ENCODE data around the gene COQ9.

COQ9 gene

DNA sequence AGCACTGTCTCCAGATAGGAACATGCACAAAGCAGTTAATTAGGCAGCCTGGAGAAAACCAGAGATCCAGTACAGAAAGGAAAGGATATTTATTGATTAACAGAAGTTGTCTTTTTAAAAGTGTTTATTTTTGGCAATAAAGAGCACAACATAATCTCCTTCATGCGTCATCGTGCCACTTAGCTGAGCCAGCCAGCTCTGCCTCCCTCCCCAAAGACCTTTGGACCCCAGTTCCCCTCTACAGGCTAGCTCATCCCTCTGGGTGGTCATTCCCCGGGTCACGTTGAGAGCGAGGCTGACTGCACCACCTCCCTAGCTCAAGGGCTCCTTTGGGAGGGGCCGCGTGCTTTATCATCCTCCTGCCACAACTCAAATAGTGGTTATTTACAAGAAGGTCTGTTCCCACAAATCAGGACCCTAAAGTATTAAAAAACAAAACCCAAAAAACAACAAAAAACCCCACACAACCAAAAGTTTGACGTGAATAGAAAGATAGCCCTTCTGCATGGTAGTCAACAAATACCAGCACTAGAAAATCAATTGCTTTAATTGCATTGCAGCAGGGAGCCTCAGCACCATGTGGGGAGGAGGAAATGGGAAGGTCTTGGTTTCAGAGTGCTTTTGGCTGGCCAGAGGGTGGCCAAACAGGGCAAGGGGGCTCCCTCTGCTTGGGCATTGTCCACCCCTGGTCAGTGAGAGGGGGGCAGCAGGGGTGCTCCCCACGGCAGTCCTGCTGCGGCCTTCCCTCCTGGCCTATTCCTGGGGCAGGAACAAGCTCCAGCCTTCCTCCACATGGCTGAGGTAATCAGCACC, 24.8 kb downstream of the COQ9 start:
- DNase-seq (ENCODE audit: low read depth, low spot score): no peak

DNA sequence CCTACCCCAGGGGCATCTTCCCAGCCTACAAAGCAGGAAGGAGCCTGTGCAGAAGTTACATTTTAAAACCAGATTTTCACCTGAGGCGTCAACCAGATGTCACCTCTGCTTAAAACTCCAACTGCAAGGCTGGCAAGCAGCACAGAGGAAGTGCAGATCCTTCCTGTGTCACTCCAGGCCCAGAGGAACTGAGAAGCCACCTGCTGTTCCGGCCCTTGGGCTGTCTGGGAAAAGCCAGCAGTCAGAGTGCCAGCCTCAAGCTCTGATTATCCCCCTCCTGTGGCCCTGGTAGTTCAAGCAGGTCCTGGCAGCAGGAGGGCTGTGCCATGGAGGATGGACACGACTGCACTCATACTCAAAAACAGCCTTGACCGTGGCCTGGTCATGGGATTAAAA, 25.4 kb downstream of the COQ9 start:
- DNase-seq (ENCODE audit: low read depth, low spot score): no peak

DNA sequence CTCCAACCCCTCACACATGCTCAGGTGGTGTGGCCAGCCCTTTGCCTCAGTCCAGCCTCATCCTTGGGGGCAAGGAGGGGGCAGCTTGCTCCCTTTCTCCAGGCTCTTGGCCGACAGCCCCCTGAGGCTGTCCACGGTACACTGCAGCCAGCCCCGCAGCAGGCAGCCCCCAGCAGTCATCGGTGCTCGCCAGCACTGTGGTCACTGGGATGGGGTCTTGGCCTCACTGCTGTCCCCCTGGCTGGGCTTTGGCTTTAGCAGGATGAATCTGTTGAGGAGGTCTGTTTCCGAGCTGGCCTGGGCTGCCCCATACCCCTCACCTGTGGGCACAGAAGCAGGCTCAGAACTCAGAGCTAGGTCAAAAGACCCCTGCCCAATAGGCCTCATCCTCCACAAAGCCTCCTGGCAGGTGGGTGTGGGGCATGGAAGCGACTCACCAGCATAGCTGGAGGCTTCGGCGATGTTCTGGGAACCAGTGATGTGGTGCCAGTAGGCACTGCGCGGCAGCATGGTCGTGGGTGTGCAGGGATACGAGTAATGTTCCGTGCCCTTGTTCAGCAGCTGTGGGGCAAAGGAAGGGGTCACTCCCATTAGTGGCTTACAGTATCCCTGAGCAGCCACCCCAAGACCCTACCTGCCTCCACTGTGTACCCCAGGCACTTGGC, 26.0 kb downstream of the COQ9 start:
- DNase-seq (ENCODE audit: low read depth, low spot score): no peak

DNA sequence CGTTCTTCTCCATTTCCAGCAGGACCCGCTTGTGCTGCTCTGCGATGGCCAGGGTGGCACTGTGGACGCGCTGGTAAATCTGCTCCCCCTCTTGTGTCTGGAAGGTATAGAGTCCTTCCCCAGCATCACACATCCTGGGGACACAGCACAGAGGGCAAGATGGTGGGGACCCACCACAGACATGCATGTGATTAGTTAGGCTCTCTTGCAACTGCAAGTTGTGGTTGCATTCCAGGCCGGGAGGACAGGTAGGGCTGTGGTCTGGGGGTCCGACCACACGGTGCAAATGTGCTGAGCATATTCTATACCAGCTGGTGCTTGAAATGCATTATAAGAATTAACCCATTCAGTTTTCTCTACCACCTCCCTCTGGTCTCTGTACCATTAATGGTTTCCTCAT, 26.6 kb downstream of the COQ9 start:
- no peak for DNase-seq (ENCODE audit: low read depth, low spot score)

DNA sequence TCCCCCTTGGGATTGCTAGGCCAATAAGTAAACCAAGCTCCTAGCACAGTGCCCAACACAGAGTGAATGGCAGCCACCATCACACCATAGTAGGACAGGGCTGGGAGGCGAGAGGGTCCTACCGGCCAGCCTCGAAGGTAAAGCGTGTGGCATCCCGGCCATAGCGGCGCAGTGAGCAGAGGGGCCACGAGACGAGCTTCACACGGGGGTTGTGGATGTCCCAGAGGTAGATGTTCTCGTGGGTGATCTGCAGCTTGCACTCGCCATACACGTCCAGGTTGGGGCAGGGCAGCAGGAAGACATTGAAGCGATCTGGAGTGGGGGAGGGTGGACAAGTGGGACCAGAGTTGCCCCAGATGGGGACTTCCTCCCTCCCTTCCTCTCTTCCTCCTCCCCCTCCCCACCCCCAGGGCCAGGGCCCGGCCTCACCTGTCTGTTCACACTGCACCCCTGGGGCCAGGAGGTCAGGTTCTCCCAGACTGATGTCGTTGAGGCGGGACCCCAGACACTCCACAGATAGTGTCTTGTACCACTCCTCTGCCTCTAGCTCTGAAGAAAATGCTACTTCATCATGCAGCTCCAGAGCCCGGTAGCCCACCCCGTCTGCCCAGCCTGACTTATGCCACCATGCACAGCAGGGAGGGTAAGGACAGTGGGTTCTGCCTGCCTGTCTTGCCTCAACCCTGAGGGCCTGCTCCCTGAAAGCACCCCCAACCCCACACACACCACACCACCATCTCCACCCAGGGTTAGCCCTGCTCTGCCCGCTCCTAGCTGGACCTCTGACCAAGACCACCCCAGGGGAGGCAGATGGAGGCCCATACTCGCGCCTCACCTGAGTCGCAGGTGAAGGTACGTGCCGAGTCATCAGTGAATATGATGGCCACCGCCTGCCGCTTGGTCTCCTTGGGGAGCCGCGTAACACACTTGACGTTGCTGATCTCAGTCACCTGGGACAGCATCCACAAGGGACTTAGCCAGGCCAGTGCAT, 27.7 kb downstream of the COQ9 start:
- no peak for DNase-seq (ENCODE audit: low read depth, low spot score)

DNA sequence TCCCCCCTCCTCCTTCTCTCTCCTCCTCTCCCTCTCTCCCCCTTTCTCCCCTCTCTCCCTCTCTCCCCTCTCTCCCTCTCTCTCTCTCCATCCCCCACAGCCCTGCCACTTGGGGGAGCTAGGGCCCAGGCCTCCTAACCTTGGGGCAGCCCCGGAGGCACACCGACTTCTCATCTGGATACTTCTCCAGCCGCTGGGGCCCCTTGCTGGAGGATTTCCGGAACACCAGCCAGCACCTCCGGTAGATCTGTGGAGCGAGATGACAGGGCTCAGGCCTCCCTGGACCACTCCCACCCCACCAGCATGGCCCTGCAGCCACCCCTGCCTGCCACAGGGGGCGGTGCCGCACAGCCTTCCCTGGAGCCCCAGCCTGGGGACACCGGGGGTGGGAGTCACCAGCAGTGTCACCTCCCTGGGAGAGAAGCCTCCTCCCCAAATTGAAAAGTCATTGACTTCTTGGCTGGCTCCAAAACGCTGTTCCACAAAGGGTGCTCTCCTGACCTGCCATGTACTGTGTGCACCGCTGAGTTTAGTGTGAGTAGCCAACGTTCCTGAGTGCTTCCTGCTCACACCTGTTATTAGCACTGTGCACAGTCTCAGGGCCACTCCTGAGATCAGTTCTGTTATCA, 28.5 kb downstream of the COQ9 start:
- DNase-seq (ENCODE audit: low read depth, low spot score): peak; percentile 26

DNA sequence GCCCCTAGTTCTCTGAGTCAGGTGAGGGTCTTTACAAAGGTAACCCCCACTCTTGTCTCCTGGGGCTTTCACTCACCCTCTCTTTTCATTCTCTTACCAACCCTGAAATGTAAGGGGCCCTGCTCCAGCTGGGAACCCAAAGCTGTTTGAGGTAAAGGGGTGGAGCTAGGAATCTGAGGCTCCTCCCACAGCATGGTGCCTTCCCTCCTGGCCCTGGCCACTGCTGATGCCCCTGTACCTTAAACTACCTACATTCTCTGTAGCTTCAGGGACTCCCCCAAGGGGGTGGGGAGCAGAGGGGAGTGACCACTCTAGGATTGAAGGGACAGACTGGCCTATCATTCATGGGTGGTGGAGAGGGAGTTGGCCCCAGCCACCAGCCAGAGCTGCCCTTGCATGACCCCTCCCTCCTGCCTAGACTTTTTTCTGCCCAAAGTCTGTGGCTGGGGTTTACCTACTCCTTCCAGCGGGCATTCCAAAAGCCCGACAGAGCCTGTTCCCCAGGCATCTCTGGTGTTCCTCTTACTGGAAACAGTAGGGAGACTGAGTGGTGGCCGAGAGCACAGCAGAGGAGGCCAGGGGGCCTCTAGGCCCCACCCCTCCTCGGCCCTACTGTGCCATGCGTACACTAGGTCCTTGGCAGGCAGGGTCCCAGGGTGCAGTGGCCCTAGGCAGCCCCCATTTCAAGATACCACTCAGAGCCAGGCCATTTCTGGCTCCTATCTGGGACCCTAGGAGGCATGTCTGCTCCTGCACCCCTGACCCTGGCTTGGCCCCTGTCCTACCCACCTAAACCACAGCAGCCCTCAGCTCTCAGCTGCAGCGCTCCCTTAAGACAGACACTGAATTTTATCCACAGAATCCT, 29.5 kb downstream of the COQ9 start:
- no peak for DNase-seq (ENCODE audit: low read depth, low spot score)

DNA sequence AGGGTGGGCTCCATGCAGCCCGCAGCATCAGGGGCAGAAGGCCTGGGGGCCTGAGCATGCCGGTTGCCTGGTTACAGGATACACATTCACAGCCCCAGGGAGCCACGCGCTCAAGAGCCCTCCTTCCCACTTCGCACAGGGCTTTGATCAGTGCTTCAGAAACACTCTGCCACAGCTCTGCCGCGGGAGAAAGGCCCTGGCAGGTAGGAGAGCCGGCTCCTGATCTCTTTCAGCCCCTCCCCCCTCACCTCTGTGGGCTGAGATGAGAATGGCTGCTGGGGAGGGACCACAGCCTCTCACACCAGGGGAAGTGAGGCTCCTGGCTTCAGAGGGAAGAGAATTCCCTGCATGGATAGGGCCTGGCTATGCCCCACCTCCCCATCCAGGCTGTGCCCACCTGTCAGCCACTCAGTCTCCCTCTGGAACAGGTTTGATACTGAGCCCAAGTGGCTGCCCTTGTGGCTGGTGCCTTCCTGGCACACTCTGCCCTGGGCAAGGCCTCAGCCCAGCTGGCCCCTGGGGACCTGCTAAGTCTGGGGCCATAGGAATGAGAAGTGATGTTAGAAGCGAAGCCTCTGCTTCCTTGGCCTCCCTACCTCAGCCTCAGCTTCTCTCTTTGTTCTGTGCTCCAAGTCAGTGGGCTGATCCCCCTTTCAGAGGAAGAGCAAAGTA, 30.4 kb downstream of the COQ9 start:
- no peak for DNase-seq (ENCODE audit: low read depth, low spot score)

DNA sequence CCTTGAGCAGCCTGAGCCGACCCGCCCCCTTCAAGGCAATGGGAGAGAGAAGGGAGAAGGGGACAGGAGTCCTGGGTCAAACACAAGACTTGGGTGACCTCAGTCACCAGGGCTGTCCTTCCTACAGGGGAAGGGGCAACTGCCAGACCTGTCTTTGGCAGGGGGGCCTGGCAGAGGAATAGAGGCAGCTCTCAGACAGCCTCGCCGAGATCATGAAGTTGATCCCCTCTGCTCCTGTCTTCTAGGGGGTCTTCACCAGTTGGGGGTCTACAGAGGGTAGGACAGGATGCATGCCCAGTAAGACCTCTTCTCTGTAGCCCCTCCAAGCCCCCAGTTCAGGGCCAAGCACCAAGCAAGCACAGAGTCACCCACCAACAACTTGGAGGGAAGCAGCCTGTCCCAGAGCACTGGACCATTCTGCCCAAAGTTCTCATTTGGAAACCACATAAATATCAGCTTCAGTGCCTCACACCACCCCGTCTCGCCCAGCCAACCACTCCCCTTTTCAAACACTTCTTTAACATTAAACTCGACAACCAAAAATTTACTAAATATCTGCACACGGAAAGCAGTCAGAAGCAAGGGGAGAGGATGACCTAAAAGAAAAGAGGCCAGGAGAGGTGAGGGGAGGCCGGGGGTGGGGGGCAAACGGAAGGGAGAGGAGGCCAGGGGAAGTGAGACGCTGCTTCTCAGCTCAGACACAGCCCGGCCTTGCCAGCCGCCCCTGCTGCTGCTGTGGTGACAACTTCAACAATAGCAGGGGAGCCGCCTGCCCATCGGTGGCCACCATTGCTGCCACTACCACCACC, 31.3 kb downstream of the COQ9 start:
- no peak for DNase-seq (ENCODE audit: low read depth, low spot score)

DNA sequence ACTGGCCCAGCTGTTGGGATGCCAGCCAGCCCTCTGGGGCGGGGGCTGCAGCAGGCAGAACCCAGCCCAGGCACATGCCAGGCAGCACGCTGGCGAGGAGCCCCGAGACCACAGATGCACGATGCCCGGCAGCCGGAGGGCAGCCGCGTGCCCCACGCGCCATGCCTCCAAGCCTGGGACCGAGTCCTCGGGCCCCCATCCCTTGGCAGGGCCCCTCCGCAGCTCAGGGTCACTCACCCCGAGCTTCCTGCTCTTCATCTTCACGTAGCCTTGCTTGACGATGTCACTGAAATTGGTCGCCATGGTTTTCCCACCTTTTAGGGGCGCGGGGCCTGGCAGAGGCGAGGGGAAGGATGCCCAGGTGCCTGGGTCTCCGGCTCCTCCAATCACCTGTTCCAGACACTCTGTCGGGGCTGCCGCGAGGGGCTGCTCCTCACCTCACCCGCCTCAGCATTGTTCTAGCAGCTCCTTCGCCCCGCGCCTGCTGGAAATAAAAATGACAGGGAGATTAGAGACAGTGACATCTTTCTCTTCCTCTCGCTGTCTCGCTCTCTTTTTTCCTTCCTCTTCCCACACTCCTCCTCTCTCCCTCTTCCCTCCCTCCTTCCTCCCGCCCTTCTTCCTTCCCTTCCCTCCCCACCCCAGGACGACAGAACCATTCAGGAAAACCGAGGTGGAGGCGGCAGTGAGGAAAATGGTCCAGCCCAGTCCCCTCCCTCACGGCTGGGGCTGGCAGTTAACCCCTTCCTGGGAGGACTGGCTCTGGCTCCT, 32.1 kb downstream of the COQ9 start:
- no peak for DNase-seq (ENCODE audit: low read depth, low spot score)

DNA sequence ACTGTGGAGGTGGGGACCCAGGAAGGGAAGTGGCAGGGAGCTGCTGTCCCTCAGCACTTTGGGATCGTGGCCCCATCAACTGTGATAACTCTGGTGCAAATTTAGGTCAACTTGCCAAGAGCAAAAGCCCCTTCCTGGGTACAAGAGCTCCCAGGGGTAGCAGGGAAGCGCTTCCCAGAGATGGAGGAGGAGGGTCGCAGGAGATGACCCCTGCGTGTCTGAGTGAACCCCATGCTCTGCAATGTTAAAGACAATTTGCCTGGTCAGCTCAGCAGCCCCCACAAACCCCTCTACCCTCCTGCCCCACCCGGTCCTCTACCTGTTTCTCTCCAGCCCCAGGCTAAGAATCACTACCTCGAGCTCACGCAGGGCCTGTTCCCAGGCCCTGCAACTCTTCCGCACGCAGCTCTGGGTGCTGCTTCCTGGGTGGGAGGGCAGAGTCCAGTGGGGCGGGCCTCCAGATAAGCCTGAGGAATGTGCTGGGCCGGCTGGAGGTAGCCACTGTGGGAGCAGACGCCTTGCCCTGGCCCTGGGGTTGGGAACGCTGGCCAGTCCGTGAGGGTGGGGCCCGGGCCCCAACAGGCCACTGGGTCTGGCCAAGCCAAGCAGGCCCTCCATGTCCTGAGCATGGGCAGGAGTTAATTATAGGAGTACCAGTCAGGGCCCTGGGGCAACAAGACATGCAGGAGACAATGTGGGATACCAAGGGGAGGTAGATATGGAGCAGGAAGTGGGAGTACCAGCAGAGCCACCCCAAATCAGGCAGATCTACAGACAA, 32.9 kb downstream of the COQ9 start:
- DNase-seq (ENCODE audit: low read depth, low spot score): no peak

DNA sequence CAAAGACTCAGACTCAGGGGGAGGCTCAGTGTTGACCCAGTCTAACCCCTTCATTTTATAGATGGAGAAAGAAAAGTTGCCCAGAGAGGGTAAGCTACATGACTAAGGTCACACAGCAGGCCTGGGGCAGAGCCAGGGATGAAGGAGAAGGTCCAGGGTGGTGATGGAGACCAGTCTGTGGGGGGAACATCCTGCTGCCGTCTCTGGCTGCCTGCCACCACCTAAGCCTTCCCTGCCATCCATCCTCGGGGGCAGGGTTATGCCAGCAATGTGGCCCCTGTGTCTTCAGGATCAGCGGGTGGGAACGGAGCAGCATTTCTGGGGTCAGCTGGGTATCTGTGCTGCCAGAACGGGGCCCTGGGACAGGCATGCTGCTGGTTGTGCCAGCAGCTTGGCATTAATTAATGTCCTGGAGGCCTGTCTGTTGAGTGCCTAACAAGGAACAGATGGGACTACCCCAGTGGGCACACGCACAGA, 33.5 kb downstream of the COQ9 start:
- DNase-seq (ENCODE audit: low read depth, low spot score): no peak

DNA sequence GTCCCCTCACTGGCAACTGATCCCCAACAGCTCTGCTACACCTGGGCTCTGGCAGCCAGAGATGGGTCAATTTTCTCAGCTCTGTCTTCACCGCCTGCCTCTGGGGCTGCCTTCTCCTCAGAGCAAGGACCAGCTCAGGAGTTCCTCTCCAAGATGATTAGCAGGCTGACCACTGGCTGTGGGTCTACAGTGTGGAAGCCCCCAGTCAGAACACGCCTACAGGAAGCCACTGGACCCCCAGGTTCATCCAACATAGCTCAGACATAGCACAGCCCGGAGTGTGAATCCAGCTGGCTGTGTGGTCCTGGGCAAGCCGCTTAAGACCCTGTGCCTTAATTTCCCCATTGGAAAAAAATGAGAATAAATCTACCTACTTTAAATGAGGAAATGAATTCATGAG, 34.1 kb downstream of the COQ9 start:
- no peak for DNase-seq (ENCODE audit: low read depth, low spot score)

DNA sequence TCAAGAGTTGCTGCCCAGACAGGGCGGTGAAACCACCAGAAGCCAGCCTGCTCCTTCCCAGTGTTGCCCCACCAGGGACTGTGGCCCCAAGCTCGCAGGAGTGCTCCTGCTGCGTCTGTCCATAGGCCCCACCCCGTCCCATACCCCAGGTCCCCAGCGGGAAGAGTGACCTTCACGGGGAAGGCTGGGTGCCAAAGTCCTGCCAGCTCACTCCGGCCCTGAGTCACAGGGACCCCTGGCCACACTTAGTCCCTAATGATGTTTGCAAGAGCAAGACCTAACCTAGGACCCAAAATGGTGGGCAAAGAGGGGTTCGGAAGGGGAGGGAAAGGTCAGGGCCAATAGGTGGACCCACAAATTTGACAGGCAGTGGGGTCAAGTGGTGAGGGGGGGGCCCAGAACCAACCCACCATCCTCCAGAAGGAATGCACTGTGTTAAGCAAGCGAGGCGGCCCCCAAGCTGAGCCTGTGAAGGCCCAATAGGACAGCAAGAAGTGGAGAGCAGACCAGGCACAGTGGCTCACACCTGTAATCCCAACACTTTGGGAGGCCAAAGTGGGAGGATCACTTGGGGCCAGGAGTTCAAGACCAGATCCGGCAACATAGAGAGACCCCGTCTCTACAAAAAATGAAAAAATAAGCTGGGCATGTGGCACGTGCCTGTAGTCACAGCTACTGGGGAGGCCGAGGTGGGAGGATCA, 35.7 kb downstream of the COQ9 start:
- no peak for DNase-seq (ENCODE audit: low read depth, low spot score)

DNA sequence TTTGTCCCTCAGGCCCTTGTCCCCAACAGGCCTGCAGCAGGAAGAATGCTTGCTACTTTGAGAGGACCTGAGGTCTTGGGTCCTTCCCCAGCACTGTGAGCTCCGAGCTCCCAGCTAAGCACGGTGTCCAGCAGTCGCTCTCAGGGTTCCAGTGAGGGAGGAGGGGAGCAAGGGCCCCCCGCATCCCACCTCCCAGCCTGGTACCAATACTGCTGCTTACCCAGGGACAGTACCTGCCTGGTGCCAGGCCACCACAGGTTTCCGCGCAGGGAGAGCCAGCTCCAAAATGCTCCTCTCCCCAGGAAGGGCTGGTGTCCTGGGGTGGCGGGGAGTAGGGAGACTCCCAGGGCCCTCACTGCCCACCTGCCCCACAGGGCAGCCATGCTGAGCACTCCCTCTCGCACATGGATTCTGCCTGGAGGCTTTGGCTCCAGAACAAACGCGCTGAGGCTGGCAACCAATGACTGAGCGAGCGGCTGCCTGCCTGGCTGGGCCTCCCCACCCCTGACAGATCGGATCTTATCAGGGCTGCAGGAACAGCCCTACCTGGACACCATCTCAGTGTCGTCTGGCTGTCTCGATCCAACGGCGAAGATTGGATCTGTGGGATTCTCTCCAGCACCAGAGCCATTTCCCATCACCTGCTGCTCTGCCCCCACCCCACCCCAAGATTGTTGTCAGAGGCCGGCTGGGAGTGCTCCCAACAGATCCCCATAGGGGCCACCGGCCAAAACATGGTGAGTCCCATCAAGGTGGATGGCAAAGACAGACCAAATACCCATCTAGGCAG, 36.6 kb downstream of the COQ9 start:
- no peak for DNase-seq (ENCODE audit: low read depth, low spot score)

DNA sequence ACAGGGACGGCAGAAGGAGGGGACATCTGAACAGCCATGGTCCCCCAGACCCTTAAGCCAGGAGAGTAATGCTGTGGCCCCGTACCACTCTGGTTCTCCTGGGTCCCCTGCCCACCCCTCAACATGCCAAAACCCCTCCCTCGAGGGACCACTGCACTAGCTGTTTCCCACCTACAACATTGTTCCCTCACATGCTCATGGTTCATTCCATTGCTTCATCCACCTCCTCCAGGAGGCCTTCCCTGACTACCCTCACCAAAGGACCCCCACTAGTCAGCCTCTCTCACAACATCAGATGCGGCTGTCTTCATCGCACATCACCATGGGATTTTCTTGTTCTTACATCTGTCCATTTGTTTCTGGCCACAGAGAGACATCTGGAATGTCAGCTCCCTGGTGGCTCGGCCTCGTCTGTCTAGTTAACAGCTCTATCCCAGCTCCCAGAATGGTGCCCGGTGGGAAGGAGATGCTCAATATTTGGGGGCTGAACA, 37.3 kb downstream of the COQ9 start:
- no peak for DNase-seq (ENCODE audit: low read depth, low spot score)

Data from activated naive CD8-positive, alpha-beta T cell treated with anti-CD3 and anti-CD28 coated beads, Interleukin-2, amount 50 U/mL, for 16 hours (primary cell).